ENCODE measurements around the gene PRKAG2. TPM values are rescaled to one million over a fixed set of nuclear protein-coding genes. Genes with fewer than 3 reads are reported as not detected.

Gene PRKAG2
- total RNA-seq, 4 donors from 2014 or later, result 19.5 to 30.8 (median 27.6) TPM

DNA sequence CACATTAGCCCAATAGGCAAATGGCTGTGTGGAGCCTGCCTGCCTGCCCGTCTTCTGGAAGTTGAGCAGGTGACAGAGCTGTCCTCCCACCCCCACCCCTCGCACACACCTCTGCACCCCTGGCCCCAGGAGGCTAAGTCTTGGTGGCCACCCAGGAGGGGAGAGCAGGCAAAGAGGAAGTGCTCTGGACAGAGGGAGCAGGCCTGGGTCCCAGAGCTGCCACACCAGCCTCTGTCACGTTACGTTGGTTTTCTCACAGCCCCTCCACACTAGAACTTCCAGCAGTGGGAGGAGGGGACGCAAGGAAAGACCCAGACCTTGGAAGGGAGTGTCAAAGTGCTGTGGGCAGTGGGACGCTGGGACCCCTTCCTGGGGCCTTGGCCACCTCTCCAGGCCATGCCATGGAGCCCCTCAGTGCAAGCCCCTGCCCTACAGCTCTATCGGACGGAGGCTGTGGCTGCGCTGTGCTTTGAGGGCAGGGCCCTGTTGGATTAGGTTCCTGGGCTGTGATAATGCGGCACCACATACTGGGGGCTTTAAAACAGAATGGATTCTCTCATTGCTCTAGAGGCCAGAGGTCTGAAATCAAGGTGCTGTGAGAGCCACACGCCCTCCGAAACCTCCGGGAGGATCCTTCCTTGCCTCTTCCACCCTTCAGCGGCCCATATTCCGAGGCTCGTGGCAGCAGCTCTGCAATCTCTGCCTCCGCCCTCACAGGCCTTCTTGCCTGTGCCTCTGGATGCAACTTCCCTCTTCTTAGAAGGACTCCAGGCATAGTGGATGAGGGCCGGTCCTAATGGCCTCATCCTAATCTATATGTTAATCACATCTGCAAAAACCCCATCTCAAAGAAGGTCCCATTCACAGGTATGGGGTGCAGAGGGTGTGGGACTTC, 9.9 kb downstream of the PRKAG2 start:
- WGBS, 2 donors, result 91 to 95% methylated on average over 16 to 17 of the region's 18 CpGs
- Histone ChIP-seq H3K4me3 (replicated peaks in 1 of 3) (no peak overlapping the region), H3K9me3 (no peaks in the 10 kb centered on the region), H3K4me1 (peaks cover 24 to 34% of the 10 kb centered on the region in 2 donors), H3K27me3 (no peaks in the 10 kb centered on the region), H3K27ac (peak overlapping the region in 2 of 3 donors; percentile 80 to 86), H3K36me3 (no peaks in the 10 kb centered on the region)
- intact Hi-C loops (cut with DNase I), result loop anchor here (5.0 kb wide), 1 partner anchor 80 kb away; no protein-coding TSS in a partner anchor
- no peak for DNase-seq
- TF ChIP-seq POLR2A (IDR thresholded peaks at IDR 0.05), result no peak
- TF ChIP-seq, protein P1, sequence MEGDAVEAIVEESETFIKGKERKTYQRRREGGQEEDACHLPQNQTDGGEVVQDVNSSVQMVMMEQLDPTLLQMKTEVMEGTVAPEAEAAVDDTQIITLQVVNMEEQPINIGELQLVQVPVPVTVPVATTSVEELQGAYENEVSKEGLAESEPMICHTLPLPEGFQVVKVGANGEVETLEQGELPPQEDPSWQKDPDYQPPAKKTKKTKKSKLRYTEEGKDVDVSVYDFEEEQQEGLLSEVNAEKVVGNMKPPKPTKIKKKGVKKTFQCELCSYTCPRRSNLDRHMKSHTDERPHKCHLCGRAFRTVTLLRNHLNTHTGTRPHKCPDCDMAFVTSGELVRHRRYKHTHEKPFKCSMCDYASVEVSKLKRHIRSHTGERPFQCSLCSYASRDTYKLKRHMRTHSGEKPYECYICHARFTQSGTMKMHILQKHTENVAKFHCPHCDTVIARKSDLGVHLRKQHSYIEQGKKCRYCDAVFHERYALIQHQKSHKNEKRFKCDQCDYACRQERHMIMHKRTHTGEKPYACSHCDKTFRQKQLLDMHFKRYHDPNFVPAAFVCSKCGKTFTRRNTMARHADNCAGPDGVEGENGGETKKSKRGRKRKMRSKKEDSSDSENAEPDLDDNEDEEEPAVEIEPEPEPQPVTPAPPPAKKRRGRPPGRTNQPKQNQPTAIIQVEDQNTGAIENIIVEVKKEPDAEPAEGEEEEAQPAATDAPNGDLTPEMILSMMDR (IDR thresholded peaks at IDR 0.05), result no peak

GRCh38 chr7:151866028-151866427, 10.9 kb downstream of the PRKAG2 start:
- H3K27me3 ChIP-seq, result no peaks in the 10 kb centered on the region
- no peak for DNase-seq
- TF ChIP-seq POLR2A (IDR thresholded peaks at IDR 0.05), result no peak
- TF ChIP-seq, protein P1 (IDR thresholded peaks at IDR 0.05), result no peak
- H3K27ac ChIP-seq, result no peak overlapping the region
- no peaks in the 10 kb centered on the region for H3K9me3 ChIP-seq
- peaks cover 24 to 34% of the 10 kb centered on the region in 2 donors for H3K4me1 ChIP-seq
- intact Hi-C loops (cut with DNase I), result loop anchor here (5.0 kb wide), 1 partner anchor 79 kb away; no protein-coding TSS in a partner anchor
- WGBS, 2 donors, result 92 to 94% methylated on average over 7 of the region's 7 CpGs
- no peaks in the 10 kb centered on the region for H3K36me3 ChIP-seq
- no peak overlapping the region for H3K4me3 ChIP-seq (replicated peaks in 1 of 3)

GRCh38 chr7:151865070-151865670, 11.7 kb downstream of the PRKAG2 start:
- 91 to 92% methylated on average over 16 of the region's 16 CpGs for WGBS, 2 donors
- Histone ChIP-seq H3K36me3 (no peaks in the 10 kb centered on the region), H3K4me3 (replicated peaks in 1 of 3) (no peak overlapping the region), H3K27ac (peak overlapping the region in 1 of 3 donors; percentile 56), H3K4me1 (peaks cover 20 to 26% of the 10 kb centered on the region in 2 donors), H3K9me3 (no peaks in the 10 kb centered on the region), H3K27me3 (no peaks in the 10 kb centered on the region)
- DNase-seq, result no peak
- intact Hi-C loops (cut with DNase I), result loop anchor here (5.0 kb wide), 1 partner anchor 78 kb away; no protein-coding TSS in a partner anchor
- no peak for TF ChIP-seq POLR2A (IDR thresholded peaks at IDR 0.05)
- TF ChIP-seq, protein P1 (IDR thresholded peaks at IDR 0.05), result no peak

DNA sequence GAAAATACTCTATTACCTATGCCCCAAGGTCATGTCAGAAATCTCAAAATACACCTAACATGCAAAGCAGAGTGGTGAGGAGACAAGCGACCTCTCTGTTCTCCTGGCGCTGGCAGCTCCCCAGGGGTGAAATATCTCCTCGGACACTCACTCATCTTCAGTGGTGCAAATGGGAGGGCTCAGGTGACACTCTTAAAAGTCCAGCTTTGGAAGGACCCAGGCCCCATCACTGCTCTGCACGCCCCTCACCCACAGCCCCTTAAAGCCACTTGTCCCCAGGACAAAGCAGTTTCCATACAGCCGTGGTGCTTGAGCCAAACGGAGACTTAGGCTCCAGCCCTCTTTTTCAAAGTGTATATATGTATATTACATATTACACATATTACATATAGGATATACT, 12.4 kb downstream of the PRKAG2 start:
- H3K4me1 ChIP-seq, result peaks cover 15 to 19% of the 10 kb centered on the region in 2 donors
- no peak overlapping the region for H3K27ac ChIP-seq
- intact Hi-C loops (cut with DNase I), result no loop called here
- no peak for DNase-seq
- WGBS, 2 donors, result 93 to 96% methylated on average over 6 of the region's 6 CpGs
- no peak for TF ChIP-seq POLR2A (IDR thresholded peaks at IDR 0.05)
- TF ChIP-seq, protein P1 (IDR thresholded peaks at IDR 0.05), result no peak
- H3K36me3 ChIP-seq, result no peaks in the 10 kb centered on the region
- no peaks in the 10 kb centered on the region for H3K27me3 ChIP-seq
- H3K9me3 ChIP-seq, result no peaks in the 10 kb centered on the region
- H3K4me3 ChIP-seq (replicated peaks in 1 of 3), result no peak overlapping the region

All from thyroid gland (tissue), 4 donors.